Mucosa of descending colon (tissue), 3 donors: Measurements from ENCODE around the gene ADAMTS17. TPM values are rescaled to one million over a fixed set of nuclear protein-coding genes. Genes with fewer than 3 reads are reported as not detected.

Experiments
- ATAC-seq: fragments of 200-7000 bp; cut with Tn5 transposase; one replicate; pipeline ENCODE4 v1.9.1; 2020; ENCODE audit warnings: mild to moderate bottlenecking, moderate library complexity
- DNase-seq, 3 donors: peaks; one replicate each; pipeline ENCODE4 v3.0.0-alpha.2; 2020
- H3K36me3 ChIP-seq: fragments of 200-600 bp; one replicate; pipeline ENCODE4 v1.8.0; 2021; ENCODE audit warnings: low read depth, mild to moderate bottlenecking
- H3K4me1 ChIP-seq: fragments of 200-600 bp; one replicate; pipeline ENCODE4 v1.8.0; 2021; ENCODE audit warnings: low read depth, mild to moderate bottlenecking
- H3K4me3 ChIP-seq: fragments of 200-600 bp; one replicate; pipeline ENCODE4 v1.8.0; 2021; ENCODE audit warnings: mild to moderate bottlenecking
- H3K9me3 ChIP-seq: fragments of 200-600 bp; one replicate; pipeline ENCODE4 v1.8.0; 2021; ENCODE audit warnings: mild to moderate bottlenecking
- intact Hi-C, 2 donors: fragments of 100-400 bp; cut with DNase I in 1 of 2; cut with micrococcal nuclease in 1 of 2; formaldehyde crosslinking; loops; one replicate each; pipeline versions ENCODE4 v1.11.0 to v1.11.1; 2022; cut with DNase I, micrococcal nuclease
- total RNA-seq, 3 donors: library from RNA; stranded (reverse); fragmentation: NEBNext Ultra II Directional in 2 of 3; extraction: Animal tissue kit (Norgen Biotek cat#: 25700) in 2 of 3; gene quantifications; one replicate each; pipeline versions ENCODE4 v1.2.1 to v1.2.4, GENCODE V29; 2021 to 2023
- TF ChIP-seq, protein P1 (sequence below): fragments of 200-600 bp; IDR thresholded peaks from one replicate; pipeline ENCODE4 v1.8.0; 2022; ENCODE audit warnings: antibody characterized with exemption, mild to moderate bottlenecking
- donor health status: DM: no; HTN: no; CAD: no; lungs with moderate emphysema.
- donor health status: DM: no; HTN: no; CAD: no.
- donor health status: DM: no; HTN: yes; CAD: no.

Gene ADAMTS17
- total RNA-seq, 3 donors from 2014 or later, result 5.2 to 13.8 (median 6.3) TPM

DNA sequence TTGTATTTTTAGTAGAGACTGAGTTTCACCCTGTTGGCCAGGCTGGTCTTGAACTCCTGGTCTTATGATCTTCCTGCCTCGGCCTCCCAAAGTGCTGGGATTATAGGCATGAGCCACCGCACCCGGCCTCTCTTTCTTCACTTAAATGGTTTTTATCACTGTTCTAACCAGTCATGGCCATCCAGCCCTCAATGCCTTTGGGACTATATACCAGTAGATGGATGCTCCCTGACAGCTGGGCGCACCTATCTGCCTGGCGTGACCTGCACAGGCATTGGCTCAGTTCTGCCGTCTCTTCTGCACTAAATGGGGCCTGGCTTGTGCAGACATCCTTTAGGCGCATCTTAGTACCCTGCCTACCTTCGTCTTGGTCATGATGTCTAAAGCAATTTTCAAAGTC is 233.4 kb downstream of the ADAMTS17 start:
- Histone ChIP-seq H3K36me3 (no peaks in the 10 kb centered on the region), H3K4me3 (no peak overlapping the region), H3K9me3 (no peaks in the 10 kb centered on the region), H3K4me1 (peaks cover 10% of the 10 kb centered on the region)
- TF ChIP-seq, protein P1, sequence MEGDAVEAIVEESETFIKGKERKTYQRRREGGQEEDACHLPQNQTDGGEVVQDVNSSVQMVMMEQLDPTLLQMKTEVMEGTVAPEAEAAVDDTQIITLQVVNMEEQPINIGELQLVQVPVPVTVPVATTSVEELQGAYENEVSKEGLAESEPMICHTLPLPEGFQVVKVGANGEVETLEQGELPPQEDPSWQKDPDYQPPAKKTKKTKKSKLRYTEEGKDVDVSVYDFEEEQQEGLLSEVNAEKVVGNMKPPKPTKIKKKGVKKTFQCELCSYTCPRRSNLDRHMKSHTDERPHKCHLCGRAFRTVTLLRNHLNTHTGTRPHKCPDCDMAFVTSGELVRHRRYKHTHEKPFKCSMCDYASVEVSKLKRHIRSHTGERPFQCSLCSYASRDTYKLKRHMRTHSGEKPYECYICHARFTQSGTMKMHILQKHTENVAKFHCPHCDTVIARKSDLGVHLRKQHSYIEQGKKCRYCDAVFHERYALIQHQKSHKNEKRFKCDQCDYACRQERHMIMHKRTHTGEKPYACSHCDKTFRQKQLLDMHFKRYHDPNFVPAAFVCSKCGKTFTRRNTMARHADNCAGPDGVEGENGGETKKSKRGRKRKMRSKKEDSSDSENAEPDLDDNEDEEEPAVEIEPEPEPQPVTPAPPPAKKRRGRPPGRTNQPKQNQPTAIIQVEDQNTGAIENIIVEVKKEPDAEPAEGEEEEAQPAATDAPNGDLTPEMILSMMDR, result no peak
- intact Hi-C loops, result no loop called here
- no peak for ATAC-seq
- no peak for DNase-seq

DNA sequence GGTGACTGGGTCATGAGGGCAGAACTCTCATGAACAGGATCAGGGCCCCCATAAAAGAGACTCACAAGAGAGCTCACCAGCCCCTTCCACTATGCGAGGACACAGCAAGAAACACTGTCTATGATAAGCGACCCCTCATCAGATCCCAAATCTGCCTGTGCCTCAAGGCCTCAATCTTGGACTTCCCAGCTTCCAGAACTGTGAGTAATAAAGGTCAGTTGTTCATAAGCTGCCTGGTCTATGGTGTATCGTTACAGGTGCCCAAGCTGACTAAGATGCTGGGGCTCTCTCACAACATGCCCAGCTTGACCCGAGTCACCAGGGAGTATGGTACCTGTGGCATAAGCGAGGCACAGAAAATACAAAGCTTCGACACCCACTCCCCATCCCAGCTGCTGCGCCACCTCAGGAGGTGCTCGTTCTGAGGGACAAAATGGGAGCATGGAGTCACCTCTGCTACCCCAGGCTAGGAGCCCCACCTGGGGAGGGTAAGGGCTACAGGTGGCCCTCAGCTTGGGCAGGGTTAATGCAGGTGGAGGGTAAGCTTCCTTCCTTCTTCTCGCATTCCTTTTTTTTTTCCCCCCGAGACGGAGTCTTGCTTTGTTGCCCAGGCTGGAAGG is 234.1 kb downstream of the ADAMTS17 start:
- DNase-seq (no peak), ATAC-seq (no peak)
- intact Hi-C loops, result no loop called here
- Histone ChIP-seq H3K36me3 (no peaks in the 10 kb centered on the region), H3K4me3 (no peak overlapping the region), H3K9me3 (no peaks in the 10 kb centered on the region), H3K4me1 (peaks cover 10% of the 10 kb centered on the region)
- TF ChIP-seq, protein P1, result no peak

DNA sequence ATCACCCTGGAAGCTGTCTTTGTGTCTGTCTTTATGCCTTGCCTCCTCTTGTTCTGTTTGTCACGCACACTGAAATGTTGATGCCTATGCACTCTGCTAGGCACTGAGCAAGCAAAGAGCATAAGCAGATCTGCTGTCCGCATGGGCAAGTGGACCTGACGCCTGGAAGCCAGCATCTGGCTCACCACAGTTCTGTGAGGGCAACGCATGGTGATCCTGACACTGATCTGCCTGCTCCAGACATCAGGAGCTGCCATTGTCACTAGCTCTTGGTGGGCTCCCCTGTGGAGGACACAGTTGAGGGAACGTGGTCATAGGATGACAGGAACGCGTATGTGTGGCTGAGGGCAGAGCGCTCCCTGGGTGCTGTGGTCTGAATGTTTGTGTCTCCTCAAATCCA is 234.6 kb downstream of the ADAMTS17 start:
- intact Hi-C loops, result no loop called here

DNA sequence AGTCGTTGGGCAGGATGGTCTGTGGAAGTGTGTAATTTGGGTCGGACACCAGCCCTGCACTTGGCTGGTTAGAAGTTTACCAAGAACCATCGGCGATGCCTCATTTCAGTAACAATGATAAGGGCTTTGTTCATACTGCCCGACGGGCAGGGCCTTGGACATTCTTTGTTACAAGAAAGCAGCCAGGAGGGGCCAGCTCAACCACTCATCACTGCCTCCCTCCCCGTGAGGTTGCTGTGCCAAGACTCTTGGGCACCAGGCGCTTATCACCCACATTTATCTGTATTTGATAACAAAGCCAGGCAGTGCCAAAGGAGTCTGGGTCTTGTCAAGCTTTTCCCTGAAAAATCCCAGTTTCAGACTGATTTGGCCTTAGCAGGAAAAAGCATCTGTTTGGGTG is 235.0 kb downstream of the ADAMTS17 start:
- ATAC-seq, result no peak
- DNase-seq, result no peak
- Histone ChIP-seq H3K9me3 (no peaks in the 10 kb centered on the region), H3K4me1 (peaks cover 6% of the 10 kb centered on the region), H3K36me3 (no peaks in the 10 kb centered on the region), H3K4me3 (no peak overlapping the region)
- intact Hi-C loops, result no loop called here
- TF ChIP-seq, protein P1, result no peak

More for the DNA sequence above, 234.6 kb downstream of the ADAMTS17 start:
- H3K4me3 ChIP-seq, result no peak overlapping the region
- DNase-seq (no peak), ATAC-seq (no peak)
- no peaks in the 10 kb centered on the region for H3K36me3 ChIP-seq
- peaks cover 10% of the 10 kb centered on the region for H3K4me1 ChIP-seq
- H3K9me3 ChIP-seq, result no peaks in the 10 kb centered on the region
- TF ChIP-seq, protein P1, result no peak

DNA sequence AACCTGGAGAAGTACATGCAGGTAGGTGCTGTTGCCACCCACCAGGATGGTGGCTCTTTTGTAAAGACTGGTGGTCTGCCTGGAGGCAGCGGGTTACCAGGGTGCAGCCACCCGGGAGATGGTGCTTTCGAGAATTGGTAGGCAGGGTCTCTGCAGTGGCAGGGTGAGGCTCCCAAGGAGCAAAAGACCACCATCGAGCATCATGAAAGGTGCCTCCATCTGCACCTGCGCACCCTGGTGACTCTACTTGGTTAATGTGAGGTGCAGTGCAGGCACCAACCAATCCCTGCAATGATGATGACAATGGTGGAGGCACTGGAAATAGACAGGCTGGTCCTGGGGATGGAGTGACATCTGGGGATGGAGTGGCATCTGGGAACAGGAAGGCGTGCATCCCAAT is 236.7 kb downstream of the ADAMTS17 start:
- DNase-seq (no peak), ATAC-seq (no peak)
- TF ChIP-seq, protein P1, result no peak
- no peaks in the 10 kb centered on the region for H3K9me3 ChIP-seq
- intact Hi-C loops, result no loop called here
- no peaks in the 10 kb centered on the region for H3K4me1 ChIP-seq
- H3K36me3 ChIP-seq, result no peaks in the 10 kb centered on the region
- H3K4me3 ChIP-seq, result no peak overlapping the region

DNA sequence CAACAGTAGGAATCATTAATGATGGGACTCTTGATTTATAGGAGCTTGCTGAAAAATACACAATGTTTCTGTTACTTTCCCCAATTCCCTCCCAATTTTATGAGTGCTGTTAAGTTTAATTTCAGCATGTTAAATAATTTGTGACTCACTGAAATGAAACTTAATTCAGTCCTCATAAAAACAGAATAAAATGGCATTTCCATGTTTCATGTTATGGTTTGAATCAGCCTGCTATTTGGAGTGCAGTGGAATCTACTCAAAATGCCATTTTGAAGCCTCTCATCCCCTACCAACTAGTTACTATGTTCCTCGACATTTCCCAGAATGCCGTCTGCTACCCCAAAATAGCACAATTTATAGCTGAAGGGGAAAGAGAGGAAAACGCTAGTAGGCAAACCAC is 237.5 kb downstream of the ADAMTS17 start:
- Histone ChIP-seq H3K4me3 (no peak overlapping the region), H3K9me3 (no peaks in the 10 kb centered on the region), H3K36me3 (no peaks in the 10 kb centered on the region), H3K4me1 (no peaks in the 10 kb centered on the region)
- ATAC-seq, result no peak
- no peak for DNase-seq
- intact Hi-C loops, result no loop called here
- TF ChIP-seq, protein P1, result no peak
